HL-60 (cell line): ENCODE measurements around the gene SORCS2.

Source experiments
- DNase-seq, 2 experiments: peaks; one replicate each; pipeline ENCODE4 v3.0.0-alpha.2; 2010 to 2020; ENCODE audit warnings: low read depth in 1 of 2, low spot score in 1 of 2
- H3K27ac ChIP-seq: fragments of 250-450 bp; sonication (Bioruptor Pico); replicated peaks from 2 replicates; pipeline ENCODE4 v1.5.1; 2020; ENCODE audit warnings: mild to moderate bottlenecking, moderate library complexity
- H3K27me3 ChIP-seq: fragments of 250-450 bp; sonication (Bioruptor Pico); 2 replicates; pipeline ENCODE4 v1.5.1; 2021; ENCODE audit warnings: mild to moderate bottlenecking, moderate library complexity; ENCODE audit not compliant: insufficient read depth, poor library complexity, severe bottlenecking
- H3K4me3 ChIP-seq: replicated peaks from 2 replicates; pipeline ENCODE4 v1.5.1; 2011; ENCODE audit warnings: mild to moderate bottlenecking, control low read depth, low read length; ENCODE audit not compliant: insufficient read depth
- GABPA ChIP-seq: IDR thresholded peaks from 2 replicates; pipeline ENCODE4 v1.6.1; 2012; ENCODE audit warnings: low read depth
- POLR2AphosphoS5 ChIP-seq: IDR thresholded peaks from 2 replicates; pipeline ENCODE4 v1.6.1; 2012; ENCODE audit warnings: low read depth
- SPI1 ChIP-seq: IDR thresholded peaks from 2 replicates; pipeline ENCODE4 v1.6.1; 2012; ENCODE audit warnings: low read depth, mild to moderate bottlenecking, borderline replicate concordance
- TF ChIP-seq, protein P1 (sequence below): IDR thresholded peaks from 2 replicates; pipeline ENCODE4 v1.6.1; 2012; ENCODE audit warnings: low read depth; ENCODE audit not compliant: insufficient replicate concordance
- TF ChIP-seq, protein P2 (sequence below): IDR thresholded peaks from one replicate; pipeline ENCODE4 v1.5.1; 2011; ENCODE audit warnings: low read length, control low read depth, inconsistent platforms; ENCODE audit not compliant: insufficient read depth

SORCS2 gene

DNA sequence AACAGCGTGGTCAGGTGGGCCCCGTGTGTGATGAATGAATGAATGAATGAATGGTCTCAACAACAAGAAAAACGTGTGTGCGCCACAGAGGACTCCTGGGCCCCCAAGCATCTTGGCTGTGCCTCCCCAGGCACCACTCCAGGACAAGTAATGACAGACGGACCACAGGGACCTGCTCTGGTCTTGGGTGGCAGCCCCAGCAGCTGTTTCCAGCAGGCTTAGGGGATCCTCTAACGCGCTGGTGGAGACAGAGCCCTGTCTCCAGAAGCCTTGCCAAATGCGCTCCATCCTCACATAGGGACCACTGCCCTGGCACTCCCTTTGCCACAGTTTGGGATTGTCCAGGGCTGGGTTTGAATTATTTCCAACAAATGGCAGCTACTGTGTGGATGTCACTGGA lies 203.3 kb downstream of the SORCS2 start:
- TF ChIP-seq POLR2AphosphoS5 (no peak), SPI1 (no peak), GABPA (no peak)
- TF ChIP-seq, protein P1, sequence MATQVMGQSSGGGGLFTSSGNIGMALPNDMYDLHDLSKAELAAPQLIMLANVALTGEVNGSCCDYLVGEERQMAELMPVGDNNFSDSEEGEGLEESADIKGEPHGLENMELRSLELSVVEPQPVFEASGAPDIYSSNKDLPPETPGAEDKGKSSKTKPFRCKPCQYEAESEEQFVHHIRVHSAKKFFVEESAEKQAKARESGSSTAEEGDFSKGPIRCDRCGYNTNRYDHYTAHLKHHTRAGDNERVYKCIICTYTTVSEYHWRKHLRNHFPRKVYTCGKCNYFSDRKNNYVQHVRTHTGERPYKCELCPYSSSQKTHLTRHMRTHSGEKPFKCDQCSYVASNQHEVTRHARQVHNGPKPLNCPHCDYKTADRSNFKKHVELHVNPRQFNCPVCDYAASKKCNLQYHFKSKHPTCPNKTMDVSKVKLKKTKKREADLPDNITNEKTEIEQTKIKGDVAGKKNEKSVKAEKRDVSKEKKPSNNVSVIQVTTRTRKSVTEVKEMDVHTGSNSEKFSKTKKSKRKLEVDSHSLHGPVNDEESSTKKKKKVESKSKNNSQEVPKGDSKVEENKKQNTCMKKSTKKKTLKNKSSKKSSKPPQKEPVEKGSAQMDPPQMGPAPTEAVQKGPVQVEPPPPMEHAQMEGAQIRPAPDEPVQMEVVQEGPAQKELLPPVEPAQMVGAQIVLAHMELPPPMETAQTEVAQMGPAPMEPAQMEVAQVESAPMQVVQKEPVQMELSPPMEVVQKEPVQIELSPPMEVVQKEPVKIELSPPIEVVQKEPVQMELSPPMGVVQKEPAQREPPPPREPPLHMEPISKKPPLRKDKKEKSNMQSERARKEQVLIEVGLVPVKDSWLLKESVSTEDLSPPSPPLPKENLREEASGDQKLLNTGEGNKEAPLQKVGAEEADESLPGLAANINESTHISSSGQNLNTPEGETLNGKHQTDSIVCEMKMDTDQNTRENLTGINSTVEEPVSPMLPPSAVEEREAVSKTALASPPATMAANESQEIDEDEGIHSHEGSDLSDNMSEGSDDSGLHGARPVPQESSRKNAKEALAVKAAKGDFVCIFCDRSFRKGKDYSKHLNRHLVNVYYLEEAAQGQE = no peak
- TF ChIP-seq, protein P2, sequence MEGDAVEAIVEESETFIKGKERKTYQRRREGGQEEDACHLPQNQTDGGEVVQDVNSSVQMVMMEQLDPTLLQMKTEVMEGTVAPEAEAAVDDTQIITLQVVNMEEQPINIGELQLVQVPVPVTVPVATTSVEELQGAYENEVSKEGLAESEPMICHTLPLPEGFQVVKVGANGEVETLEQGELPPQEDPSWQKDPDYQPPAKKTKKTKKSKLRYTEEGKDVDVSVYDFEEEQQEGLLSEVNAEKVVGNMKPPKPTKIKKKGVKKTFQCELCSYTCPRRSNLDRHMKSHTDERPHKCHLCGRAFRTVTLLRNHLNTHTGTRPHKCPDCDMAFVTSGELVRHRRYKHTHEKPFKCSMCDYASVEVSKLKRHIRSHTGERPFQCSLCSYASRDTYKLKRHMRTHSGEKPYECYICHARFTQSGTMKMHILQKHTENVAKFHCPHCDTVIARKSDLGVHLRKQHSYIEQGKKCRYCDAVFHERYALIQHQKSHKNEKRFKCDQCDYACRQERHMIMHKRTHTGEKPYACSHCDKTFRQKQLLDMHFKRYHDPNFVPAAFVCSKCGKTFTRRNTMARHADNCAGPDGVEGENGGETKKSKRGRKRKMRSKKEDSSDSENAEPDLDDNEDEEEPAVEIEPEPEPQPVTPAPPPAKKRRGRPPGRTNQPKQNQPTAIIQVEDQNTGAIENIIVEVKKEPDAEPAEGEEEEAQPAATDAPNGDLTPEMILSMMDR = no peak
- no peak for DNase-seq
- Histone ChIP-seq H3K27ac (no peak overlapping the region), H3K4me3 (no peak overlapping the region), H3K27me3 (peaks cover 18% of the 10 kb centered on the region)

GRCh38 chr4:7396186-7396910 lies 204.0 kb downstream of the SORCS2 start:
- Histone ChIP-seq H3K27ac (no peak overlapping the region), H3K27me3 (peaks cover 18% of the 10 kb centered on the region), H3K4me3 (no peak overlapping the region)
- TF ChIP-seq, protein P2 = no peak
- TF ChIP-seq POLR2AphosphoS5 = no peak
- TF ChIP-seq SPI1 = no peak
- no peak for TF ChIP-seq GABPA
- TF ChIP-seq, protein P1 = no peak
- no peak for DNase-seq

- no peak overlapping the region for H3K4me3 ChIP-seq
- H3K27me3 ChIP-seq = peaks cover 18% of the 10 kb centered on the region
- no peak overlapping the region for H3K27ac ChIP-seq
- TF ChIP-seq POLR2AphosphoS5 (no peak), SPI1 (no peak), GABPA (no peak)
- TF ChIP-seq, protein P2 = no peak
- TF ChIP-seq, protein P1 = no peak
- no peak for DNase-seq
Measured at GRCh38 chr4:7397206-7398103, 205.1 kb downstream of the SORCS2 start.
